ENCODE data around the gene CAPN11.
"Not testable (repeated sequence)": the region's sequence is repeated elsewhere in the genome, so short reads cannot be mapped to it uniquely, and the experiment has no call there.

CAPN11 gene

DNA sequence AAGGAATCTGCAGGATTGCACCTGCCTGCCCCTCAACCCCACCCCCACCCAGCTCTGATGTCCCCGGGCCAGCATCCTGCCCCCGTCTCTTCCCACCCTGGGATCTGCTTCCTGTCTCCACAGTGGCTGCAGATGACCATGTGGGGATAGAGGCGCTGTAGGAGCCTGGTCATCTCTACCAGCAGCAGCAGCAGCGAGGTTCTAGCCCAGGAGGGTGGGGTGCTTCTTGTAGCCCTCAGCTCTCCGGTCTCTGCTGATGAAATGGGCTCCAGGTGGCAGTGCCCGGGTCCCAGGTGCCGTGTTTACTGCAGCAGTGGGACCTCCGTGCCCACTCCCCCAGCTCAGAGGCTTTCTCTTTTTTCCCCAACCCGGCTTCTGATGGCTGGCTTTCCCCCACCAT, 25.2 kb downstream of the CAPN11 start:
- no peak for DNase-seq

- not testable (repeated sequence) for DNase-seq
Measured at GRCh38 chr6:44185356-44185755, 26.7 kb downstream of the CAPN11 start.

- no peak for DNase-seq
Measured at GRCh38 chr6:44185953-44186634, 27.5 kb downstream of the CAPN11 start.

DNA sequence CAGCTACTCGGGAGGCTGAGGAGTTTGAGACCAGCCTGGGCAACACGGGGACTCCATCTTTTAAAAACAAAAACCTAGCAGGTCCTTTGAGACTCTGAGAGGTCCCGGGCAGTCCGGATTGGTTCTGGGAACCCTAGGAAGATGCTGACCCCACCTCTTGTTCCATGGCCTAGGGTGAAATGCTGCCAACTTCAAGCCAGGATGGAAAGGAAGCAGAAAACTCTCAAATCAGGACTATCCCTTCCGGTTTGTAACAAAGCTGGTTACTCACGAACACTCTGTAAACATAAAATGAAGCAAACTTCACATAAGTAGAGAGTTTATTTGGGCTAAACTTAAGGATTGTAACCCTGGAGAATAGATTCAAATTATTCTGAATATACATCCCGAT, 28.0 kb downstream of the CAPN11 start:
- no peak for DNase-seq

GRCh38 chr6:44188819-44189218, 30.2 kb downstream of the CAPN11 start:
- no peak for DNase-seq

- DNase-seq, result no peak
Measured at GRCh38 chr6:44189257-44189656, 30.6 kb downstream of the CAPN11 start.

DNA sequence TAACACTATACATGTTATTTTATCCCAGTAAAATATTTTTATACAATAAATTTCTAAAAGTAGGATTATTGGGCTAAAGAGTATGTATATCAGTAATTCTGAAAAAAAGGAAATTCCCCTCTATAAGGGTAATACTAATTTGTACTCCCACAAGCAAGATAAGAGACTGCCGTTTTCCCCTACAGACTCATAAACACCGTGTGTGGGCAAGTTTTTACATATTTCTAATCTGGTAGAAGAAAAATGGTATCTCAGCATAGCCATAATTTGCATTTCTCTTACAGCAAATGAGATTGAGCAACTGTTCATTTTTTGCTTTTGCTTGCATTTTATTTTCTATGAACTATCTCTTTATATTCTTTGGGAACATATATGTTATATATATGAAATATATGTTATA, 32.1 kb downstream of the CAPN11 start:
- no peak for DNase-seq

DNA sequence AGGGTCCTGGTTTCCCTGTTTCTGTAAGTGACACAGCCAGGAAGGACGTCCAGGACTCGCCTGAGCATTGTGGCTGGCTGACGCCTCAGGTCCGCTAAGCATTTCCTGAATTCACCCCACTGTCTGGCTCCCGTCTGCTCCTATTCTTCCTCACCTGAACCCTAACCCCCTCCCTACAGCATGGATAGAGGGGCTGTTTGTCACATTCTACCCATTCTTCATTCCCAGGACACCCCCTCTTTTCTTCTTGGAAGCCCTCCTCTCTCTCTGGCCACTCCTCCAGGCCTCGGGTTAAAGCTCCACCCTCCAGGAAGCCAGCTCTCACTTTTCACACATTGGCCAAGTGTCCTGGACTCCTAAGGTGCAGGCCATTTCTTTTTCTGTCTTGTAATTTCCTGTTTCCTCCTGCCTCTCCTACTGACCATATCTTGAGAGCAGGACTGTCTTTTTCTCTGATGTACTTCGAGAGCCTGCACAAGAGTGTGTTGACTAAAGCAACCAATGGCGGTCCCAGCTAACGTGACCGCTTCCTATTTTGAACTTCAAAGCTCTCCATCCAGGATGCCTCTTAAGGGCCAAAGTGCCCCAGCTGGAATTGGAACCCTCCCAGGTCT, 33.9 kb downstream of the CAPN11 start:
- no peak for DNase-seq

- no peak for DNase-seq
Measured at GRCh38 chr6:44193307-44193910, 34.8 kb downstream of the CAPN11 start.

- no peak for DNase-seq
Measured at GRCh38 chr6:44194326-44194725, 35.7 kb downstream of the CAPN11 start.

DNA sequence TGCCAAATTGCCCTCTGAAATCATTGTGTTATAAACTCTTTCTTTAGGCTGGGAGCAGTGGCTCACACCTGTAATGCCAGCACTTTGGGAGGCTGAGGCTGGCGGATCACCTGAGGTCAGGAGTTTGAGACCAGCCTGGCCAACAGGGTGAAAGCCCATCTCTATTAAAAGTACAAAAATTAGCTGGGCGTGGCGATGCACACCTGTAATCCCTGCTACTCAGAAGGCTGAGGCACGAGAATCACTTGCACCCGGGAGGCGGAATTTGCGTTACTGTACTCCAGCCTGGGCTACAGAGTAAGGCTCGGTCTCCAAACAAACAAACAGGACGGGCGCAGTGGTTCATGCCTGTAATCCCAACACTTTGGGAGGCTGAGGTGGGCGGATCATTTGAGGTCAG, 37.7 kb downstream of the CAPN11 start:
- not testable (repeated sequence) for DNase-seq

GRCh38 chr6:44198684-44199083, 40.1 kb downstream of the CAPN11 start:
- no peak for DNase-seq

GRCh38 chr6:44199883-44200282, 41.3 kb downstream of the CAPN11 start:
- DNase-seq, result no peak

DNA sequence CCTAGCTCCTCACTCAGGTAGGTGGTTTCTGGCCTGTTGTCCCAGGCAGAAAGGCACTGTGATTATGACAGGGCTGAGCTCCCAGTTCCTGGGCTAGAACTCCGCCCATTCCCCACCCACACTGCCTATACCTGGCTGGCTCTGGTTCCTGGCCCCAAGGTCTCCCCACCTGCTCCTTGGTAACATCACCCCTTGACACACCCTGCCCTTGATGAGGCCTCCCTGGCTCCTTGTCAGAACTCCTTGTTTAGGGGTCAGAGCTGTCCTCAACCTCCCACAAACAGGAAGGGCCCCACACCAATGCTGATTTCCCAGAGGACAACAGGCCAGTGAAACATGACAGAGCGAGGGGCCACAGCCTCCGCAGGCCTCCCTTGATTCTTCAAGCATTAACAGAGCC, 42.6 kb downstream of the CAPN11 start:
- no peak for DNase-seq

GRCh38 chr6:44201638-44202303, 43.2 kb downstream of the CAPN11 start:
- no peak for DNase-seq

DNA sequence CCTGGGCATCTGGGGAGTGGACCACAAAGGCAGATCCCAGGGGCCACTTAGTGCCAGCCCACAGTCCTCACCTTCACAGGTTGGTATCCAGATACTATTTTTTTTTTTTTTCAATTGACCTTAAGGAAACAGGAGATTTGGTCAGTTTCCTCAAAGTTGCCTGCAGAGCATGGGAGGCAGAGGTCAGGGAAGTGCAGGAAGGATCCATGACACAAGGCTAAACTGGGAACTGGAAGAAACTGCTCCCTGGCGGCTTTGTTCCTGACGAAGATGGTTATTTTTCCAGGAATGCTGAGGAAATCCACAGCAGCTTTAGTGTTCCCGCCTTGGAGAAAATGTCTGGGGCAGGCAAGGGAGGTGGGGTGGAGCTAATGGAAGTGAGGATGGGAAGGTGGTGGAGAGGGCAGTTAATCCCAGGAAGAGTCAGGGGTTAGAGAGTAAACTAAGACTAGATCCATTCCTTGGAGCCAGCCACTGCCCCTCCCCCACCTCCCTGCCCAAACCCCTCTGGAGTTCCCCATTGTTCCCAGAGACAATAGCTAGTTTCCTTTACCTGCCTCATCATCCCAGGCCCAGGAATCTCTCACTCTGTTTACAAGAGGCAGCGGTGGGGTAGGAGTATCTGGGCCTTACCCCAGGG, 43.8 kb downstream of the CAPN11 start:
- no peak for DNase-seq

GRCh38 chr6:44202972-44203750, 44.5 kb downstream of the CAPN11 start:
- no peak for DNase-seq

DNA sequence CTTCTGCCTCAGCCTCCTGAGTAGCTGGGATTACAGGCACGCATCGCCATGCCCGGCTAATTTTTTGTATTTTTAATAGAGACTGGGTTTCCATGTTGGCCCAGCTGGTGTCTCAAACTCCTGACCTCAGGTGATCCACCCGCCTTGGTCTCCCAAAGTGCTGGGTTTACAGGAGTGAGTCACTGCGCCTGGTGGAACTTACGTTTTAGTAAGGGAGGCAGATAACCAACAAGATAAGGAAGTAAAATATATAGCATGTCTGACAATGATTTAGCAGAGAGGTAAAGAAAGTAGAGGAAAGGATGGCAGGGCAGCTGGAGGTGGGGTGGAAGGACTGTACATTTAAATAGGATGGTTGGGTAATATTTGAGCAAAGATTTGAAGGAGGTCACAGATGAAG, 45.3 kb downstream of the CAPN11 start:
- no peak for DNase-seq

DNA sequence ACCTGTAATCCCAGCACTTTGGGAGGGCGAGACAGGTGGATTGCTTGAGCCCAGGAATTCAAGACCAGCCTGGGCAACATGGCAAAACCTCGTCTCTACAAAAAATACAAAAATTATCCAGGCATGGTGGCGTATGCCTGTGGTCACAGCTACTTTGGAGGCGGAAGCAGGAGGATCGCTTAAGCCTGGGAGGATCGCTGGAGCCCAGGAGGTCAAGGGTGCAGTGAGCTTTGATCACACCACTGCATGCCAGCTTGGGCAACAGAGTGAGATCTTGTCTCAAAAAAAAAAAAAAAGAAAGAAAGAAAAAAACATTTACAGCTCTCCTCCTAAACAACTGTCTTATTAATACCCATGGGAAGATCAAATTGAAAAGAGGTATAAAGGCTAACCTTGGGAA, 49.3 kb downstream of the CAPN11 start:
- no peak for DNase-seq

GRCh38 chr6:44211284-44211683, 52.7 kb downstream of the CAPN11 start:
- DNase-seq, result no peak

DNA sequence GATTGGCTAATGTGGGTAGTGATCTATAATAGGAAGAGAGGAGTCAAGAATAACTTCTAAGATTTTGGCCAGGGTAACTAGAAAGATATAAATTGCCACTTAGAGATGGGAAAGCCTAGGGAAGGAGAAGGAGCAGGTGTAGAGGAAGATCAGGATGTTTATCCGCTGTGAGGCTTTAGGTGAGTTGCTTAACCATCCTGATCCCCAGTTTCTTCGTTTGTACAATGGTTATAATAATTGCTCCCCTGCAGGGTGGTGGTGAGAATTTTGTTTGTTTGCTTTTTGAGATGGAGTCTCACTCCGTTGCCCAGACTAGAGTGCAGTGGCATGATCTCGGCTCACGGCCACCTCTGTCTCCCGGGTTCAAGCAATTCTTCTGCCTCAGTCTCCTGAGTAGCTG, 55.7 kb downstream of the CAPN11 start:
- DNase-seq, result no peak

DNA sequence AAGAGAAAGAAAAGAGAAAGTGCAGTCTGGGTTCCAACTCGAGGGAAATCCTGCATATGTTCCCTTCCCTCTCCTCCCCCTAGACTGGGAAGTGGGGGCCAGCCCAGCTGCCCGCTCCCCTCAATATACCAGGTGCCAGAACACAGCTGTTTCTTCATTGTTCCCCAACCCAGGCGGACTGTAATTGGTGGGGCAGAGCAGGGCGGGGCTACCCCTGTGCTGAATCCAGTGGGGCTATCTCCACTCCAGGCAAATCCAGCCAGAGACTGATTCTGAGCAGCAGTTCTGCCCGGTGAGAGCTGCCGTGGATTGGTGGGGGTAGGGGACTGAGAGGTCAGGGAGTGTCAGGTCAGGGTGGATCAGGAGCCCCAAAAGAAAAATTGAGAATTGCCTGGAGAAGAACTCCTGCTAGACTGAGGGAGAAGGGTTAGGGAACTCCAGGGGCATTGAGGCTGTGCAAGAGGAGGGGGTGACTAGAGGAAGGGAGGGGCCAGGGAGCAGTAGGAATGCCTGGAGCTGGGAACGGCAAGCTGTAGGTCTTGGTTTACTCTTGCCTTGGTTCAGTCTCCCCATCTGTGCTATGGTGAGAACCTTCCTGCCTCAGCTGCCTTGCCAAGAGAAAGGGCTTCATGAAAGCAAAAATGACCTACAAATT, 58.2 kb downstream of the CAPN11 start, which contains the start of gene MYMX:
MYMX (plus strand) TSS at position 250 of the 655 bp plus-strand sequence. CDS start 546 bp downstream, outside the sequence.
- DNase-seq, result no peak
